HG02763 (cell line): ENCODE results near the gene NDUFC2.
"Not testable (repeated sequence)": the region's sequence is repeated elsewhere in the genome, so short reads cannot be mapped to it uniquely, and the experiment has no call there.

Experiments
- ATAC-seq: cut with Tn5 transposase; IDR thresholded peaks from one replicate; pipeline ENCODE4 v1.9.1; 2021; ENCODE audit warnings: mild to moderate bottlenecking, moderate library complexity; ENCODE audit not compliant: unreplicated experiment

The NDUFC2 gene

DNA sequence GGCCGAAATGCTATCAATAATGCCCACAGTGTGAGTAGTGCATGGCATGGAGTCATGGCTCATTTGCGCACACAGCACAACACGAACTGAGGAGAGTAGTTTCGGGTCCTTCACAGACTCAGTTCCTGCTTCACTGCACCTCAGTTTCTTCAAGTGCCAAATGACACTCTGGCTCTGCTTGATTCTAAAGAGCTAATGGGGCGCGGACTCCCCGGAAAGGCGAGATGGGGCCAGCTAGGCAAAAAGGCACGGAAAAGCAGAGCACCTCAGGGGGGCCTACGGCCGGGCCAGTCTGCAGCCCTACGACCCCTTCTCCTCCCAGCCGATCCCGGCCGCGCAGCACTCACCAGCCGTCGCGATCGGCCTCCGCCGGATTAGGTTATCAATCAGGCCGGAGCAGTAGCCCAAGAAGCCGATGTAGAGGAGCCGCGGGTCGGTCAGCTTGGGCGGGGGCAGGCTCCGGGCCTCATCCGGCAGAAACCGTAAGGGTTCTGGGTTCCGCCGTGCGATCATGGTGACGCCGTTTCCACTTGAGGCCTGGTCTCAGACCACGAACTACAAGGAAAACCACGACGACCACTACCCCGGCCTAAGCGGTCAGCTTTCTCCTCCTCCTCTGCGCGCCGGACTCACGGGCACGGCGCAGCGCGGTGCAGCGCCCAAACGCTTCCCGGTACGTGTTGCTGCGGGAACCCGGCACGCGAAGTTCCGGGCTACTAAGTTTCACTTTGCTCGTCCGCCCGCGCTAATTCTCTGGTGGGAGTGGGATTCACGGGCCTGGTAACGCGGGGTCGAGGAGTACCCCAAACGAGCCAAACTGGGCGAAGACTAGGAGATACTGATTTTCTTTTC, at the start of gene NDUFC2:
Gene NDUFC2, minus strand, starts transcription at position 631 of the 852 bp plus-strand sequence. Its CDS starts 118 bp downstream, at position 513.
- ATAC-seq: peak; percentile 80

DNA sequence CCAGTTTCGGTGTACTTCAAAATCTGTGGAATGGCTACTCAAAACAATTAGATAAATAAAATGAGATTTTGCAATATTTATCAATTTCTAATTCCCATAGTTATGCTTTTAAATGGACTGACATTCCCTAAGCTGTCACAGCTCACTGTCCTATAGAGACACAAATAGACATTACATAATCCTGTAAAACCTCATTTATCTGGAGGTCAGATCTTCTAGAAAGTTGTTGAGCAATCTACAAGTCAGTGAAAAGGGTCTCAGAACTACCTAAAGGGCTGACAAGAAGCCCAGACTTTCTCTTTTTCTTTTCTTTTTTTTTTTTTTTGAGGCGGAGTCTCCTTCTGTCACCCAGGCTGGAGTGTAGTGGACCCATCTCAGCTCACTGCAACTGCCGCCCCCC, 47.7 kb upstream of the NDUFC2 start:
- no peak for ATAC-seq

DNA sequence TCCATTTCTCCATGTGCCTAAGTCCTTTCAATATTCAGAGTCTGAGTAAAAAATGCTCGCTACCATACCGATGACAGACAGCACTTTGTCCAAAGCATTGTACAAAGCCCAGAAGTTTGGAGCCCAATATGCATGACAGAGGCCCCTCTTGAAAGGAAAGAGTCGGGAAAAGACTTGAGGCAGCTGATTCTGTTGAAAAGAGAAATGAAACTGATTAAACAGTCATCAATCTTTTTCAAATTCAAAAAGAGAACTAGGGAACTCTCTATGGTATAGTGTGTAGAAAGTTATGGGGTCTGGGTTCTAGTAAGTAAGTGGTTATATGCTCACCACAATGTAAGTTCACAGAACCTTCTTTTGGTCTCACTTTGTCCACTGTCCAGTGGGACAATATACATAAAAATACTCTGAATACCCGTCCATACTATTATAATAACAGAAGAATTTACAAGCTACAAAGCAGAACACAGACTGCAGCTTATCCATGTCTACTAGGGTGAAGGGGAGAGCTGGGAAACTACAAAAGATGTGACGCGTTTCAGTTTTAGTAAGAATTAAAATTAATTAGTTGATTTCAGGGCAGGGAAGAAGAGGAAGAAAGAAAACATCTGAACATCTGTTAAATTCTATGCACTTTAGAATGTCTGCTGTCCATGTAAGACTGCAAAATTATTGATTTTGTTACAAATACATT, 33.1 kb upstream of the NDUFC2 start:
- ATAC-seq: no peak

DNA sequence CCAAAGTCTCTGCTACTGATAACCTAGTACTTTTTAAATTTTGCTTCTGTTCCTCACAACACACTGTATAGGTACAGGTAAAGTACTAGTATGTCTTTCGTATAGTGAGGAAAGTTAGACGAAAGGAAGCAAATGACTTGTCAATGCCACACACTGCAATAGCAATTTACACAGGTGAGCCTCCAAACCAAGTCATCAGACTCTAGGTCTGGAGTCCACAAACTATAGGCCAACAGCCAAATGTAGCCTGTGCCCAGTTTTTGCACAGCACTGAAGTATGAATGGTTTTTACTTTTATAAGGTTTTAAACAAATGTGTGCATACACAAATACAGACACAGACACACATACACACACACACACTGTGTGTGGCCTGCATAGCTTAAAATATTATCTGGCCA, 31.6 kb upstream of the NDUFC2 start:
- no peak for ATAC-seq

GRCh38 chr11:78110830-78111229, 31.2 kb upstream of the NDUFC2 start:
- ATAC-seq: no peak

GRCh38 chr11:78110351-78110750, 30.7 kb upstream of the NDUFC2 start:
- no peak for ATAC-seq

- no peak for ATAC-seq
Observed at GRCh38 chr11:78109081-78110015, 29.7 kb upstream of the NDUFC2 start.

DNA sequence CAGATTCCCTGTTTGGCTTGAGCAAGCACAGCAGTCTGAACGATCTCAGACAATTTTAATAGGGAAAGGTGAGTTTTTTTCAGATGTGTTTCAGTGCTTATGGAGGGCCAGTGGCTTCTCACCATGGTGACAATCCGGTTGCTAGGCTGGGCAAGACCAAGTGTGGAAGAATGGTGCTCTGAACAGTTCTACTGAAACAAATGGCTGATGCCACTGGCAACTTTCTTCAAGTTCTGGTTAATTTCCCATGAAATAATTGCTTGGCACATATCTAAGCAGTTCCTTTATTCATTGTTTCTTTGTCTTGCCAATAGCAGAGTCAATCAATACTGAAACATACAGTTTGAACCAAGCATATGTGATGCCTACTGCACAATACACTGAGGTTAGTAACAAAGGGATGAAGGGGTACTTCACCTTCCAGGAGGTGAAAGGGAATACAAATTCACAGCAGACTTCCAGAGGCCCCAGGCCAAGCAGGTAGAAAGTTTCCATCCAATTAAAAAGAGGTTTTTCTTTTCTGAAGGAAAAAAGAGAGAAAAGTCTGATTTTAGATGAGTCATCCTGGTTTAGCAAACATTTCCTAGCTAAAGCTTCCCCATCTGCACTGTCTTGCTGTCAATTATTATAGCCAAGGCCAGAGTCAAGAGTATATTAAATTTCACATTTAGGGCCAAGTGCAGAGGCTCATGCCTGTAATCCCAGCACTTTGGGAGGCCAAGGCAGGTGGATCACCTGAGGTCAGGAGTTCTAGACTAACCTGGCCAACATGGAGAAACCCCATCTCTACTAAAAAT, 21.2 kb upstream of the NDUFC2 start:
- no peak for ATAC-seq

DNA sequence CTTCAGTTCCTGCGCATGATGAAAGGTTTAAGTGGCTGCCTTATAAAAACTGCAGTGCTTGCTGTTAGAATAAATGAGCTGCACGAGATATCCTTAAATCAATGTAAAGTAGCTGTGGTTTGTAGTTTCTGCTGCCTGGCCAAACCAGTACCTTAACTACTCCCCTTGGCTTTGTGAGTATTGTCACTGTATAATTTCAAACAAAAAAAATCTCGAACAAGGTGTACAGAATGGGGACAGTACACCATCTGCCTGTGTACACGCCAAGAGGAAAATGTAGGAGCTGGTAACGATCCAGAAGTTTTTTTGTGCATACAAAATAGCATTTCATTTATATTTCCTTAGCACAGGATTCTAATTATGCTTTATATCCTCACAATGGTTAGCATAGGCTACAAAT, 20.6 kb upstream of the NDUFC2 start:
- ATAC-seq: no peak

DNA sequence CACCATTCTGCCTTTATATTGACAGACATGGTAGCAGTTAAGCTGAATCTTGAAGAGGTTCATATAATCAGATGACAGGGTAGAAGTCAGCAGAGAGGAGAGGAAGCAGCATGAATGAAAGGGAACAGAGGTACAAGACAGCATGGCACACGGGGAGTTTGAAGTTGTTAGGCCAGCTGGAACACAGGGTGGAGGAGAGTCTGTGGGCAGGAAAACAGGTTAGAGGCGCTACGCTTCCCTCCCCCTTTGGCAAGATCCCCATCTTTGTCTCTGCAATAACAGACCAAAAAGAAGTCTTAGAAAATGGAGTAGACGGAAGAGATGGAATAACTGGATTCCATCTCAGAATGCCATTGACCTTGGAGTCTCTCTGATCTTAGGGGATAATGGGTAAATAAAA, 20.0 kb upstream of the NDUFC2 start:
- no peak for ATAC-seq

DNA sequence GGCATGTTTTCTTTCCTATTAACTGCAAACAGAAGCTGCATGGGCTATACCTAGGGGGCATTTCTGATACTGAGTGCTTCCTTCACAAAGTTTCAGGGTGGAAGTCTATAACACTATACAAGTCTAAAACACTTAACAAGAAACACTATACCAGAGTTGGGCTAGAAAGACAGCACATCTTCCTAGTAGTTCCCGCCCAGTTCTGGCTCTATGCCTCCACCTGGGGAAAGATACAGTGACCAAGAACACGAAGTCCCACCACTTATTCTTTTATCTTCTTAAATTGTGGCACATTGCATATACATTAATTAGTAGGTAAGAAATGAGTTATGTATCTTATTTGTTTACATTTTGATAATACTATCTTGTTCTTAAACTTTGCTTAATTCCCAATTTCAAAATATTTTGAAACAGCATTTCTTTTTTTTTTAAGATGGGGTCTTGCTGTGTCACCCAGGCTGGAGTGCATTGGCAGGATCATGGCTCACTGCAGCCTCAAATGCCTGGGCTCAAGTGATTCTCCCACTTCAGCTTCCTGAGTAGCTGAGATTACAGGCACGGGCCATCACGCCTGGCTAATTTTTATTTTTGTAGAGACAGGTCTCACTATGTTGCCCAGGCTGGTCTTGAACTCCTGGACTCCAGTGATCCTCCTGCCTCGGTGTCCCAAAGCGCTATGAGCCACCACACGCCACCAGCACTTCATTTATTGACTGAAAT, 18.2 kb upstream of the NDUFC2 start:
- ATAC-seq: no peak

DNA sequence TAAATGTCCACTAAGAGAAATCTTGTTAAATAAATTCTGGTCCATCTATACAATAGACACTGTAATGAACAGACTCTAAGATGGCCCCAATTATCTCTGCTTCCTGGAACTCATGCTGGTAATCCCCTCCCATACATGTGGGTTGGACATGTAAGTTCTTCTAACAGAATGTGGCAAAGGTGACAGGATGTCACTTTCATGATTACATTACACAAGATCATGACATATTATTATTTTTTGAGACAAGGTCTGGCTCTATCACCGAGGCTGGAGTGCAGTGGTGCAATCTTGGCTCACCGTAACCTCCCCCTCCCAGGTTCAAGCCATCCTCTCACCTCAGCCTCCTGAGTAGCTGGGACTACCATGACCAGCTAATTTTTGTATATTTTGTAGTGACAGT, 14.6 kb upstream of the NDUFC2 start:
- no peak for ATAC-seq

DNA sequence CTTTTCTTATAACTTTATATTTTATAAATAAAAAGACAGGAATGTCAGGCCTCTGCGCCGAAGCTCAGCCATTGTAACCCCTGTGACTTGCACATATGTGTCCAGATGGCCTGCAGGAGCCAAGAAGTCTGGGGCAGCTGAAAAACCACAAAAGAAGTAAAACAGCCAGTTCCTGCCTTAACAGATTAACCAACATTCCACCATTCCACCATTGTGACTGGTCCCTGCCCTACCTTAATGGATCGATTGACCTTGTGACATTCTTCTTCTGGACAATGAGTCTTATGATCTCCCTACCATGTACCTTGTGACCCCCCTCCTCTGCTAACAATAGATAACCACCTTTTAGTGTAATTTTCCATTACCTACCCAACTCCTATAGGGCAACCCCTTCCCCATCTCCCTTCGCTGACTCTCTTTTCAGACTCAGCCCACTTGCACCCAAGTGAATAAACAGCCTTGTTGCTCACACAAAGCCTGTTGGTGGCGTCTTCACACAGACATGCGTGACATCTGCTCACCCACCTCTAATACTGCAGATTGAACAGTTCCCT, 6.9 kb upstream of the NDUFC2 start:
- not testable (repeated sequence) for ATAC-seq

GRCh38 chr11:78085972-78086371, 6.3 kb upstream of the NDUFC2 start:
- no peak for ATAC-seq

DNA sequence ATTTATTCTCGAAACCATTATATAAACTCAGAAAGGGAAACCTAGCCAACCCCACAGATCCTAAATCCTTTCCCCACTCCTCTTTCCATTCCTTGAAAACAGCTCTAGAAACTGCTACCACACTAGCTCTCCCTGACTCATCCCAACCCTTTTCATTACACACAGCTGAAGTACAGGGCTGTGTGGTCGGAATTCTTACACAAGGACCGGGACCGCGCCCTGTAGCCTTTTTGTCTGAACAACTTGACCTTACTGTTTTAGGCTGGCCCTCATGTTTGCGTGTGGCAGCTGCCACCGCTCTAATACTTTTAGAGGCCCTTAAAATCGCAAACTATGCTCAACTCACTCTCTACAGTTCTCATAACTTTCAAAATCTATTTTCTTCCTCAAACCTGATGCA, 4.8 kb upstream of the NDUFC2 start:
- ATAC-seq: not testable (repeated sequence)

DNA sequence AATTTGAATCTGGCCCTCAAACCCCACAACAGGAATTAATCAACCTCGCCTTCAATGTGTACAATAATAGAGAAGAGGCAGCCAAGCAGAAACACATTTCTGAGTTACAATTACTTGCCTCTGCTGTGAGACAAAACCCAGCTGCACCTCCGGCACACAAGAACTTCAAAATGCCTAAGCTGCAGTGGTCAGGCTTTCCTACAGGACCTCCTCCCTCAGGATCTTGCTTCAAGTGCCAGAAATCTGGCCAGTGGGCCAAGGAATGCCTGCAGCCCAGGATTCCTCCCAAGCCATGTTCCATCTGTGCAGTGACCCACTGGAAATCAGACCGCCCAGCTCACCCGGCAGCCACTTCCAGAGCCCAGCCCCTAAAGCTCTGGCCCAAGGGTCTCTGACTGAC, 3.4 kb upstream of the NDUFC2 start:
- no peak for ATAC-seq

DNA sequence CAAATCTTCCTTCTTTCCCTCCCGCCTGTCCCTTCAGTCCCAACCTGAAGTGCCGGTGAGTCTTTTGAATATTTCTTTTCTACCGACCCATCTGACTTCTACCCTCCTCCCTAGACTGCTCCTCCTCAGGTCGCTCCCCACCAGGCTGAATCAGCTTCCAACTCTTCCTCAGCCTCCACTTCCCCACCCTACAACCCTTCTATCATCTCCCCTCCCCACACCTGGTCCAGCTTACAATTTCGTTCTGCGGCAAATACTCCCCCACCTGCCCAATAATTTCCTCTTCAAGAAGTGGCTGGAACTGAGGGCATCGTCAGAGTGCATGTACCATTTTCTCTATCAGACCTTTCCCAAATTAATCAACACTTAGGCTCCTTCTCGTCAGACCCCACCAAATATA, 2.5 kb upstream of the NDUFC2 start:
- ATAC-seq: no peak

DNA sequence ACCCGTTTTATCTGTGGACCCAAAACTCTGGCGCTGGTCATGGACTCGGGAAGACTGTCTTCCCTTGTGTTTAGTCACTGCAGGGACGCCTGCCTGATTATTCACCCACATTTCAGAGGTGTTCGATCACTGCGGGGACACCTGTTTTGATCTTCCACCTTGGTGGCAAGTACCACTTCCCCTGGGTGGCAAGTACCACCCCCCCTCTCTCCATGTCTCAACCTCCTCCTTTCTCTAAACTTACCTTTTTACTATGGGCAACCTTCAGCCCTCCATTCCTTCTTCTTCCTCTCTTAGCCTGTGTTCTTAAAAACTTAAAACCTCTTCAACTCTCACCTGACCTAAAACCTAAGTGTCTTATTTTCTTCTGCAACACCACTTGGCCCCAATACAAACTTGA, 1.9 kb upstream of the NDUFC2 start:
- ATAC-seq: no peak

- ATAC-seq: no peak
Observed at GRCh38 chr11:78080818-78081495, 1.3 kb upstream of the NDUFC2 start.
